Measurements from ENCODE around the gene CORO7. TPM values are rescaled to one million over a fixed set of nuclear protein-coding genes. Genes with fewer than 3 reads are reported as not detected.
"Not testable (repeated sequence)": the region's sequence is repeated elsewhere in the genome, so short reads cannot be mapped to it uniquely, and the experiment has no call there.

CORO7 gene
- total and polyA plus RNA-seq, 9 donors = 15.3 to 31.4 (median 23.6) TPM

GRCh38 chr16:4402439-4403132 lies 13.8 kb downstream of the CORO7 start:
- no peak overlapping the region for H3K27ac ChIP-seq (ENCODE audit: low read length)
- DNase-seq = peak; percentile 87
- peaks cover 9% of the 10 kb centered on the region for H3K4me1 ChIP-seq (ENCODE audit: control insufficient read depth, insufficient read depth, low read length)
- no peaks in the 10 kb centered on the region for H3K27me3 ChIP-seq (ENCODE audit: control insufficient read depth, insufficient read depth, low read length)
- H3K9me3 ChIP-seq (replicated peaks; ENCODE audit: control insufficient read depth, low read depth, low read length) = no peaks in the 10 kb centered on the region
- H3K36me3 ChIP-seq (ENCODE audit: control insufficient read depth, insufficient read depth, low read length) = peaks cover 52% of the 10 kb centered on the region
- H3K4me3 ChIP-seq (ENCODE audit: low read length) = peak overlapping the region; percentile 17
- whole genome bisulfite sequencing (ENCODE audit: insufficient coverage) = 16% methylated on average over 20 of the region's 29 CpGs

GRCh38 chr16:4401510-4401909 lies 14.9 kb downstream of the CORO7 start:
- Histone ChIP-seq H3K36me3 (ENCODE audit: control insufficient read depth, insufficient read depth, low read length) (peaks cover 47% of the 10 kb centered on the region), H3K4me3 (ENCODE audit: low read length) (no peak overlapping the region), H3K4me1 (ENCODE audit: control insufficient read depth, insufficient read depth, low read length) (peaks cover 6% of the 10 kb centered on the region), H3K27ac (ENCODE audit: low read length) (no peak overlapping the region), H3K9me3 (replicated peaks; ENCODE audit: control insufficient read depth, low read depth, low read length) (no peaks in the 10 kb centered on the region), H3K27me3 (ENCODE audit: control insufficient read depth, insufficient read depth, low read length) (no peaks in the 10 kb centered on the region)
- 96% methylated on average over 8 of the region's 12 CpGs for WGBS (ENCODE audit: insufficient coverage)
- no peak for DNase-seq

GRCh38 chr16:4401094-4401501 lies 15.3 kb downstream of the CORO7 start:
- peaks cover 6% of the 10 kb centered on the region for H3K4me1 ChIP-seq (ENCODE audit: control insufficient read depth, insufficient read depth, low read length)
- peaks cover 46% of the 10 kb centered on the region for H3K36me3 ChIP-seq (ENCODE audit: control insufficient read depth, insufficient read depth, low read length)

GRCh38 chr16:4399001-4399730 lies 17.2 kb downstream of the CORO7 start:
- Histone ChIP-seq H3K36me3 (ENCODE audit: control insufficient read depth, insufficient read depth, low read length) (peaks cover 40% of the 10 kb centered on the region), H3K27me3 (ENCODE audit: control insufficient read depth, insufficient read depth, low read length) (no peaks in the 10 kb centered on the region)
- 85% methylated on average over 2 of the region's 9 CpGs for WGBS (ENCODE audit: insufficient coverage)

More at GRCh38 chr16:4401094-4401501, 15.3 kb downstream of the CORO7 start:
- Histone ChIP-seq H3K4me3 (ENCODE audit: low read length) (no peak overlapping the region), H3K27me3 (ENCODE audit: control insufficient read depth, insufficient read depth, low read length) (no peaks in the 10 kb centered on the region), H3K9me3 (replicated peaks; ENCODE audit: control insufficient read depth, low read depth, low read length) (no peaks in the 10 kb centered on the region), H3K27ac (ENCODE audit: low read length) (no peak overlapping the region)
- 97% methylated on average over 10 of the region's 12 CpGs for WGBS (ENCODE audit: insufficient coverage)
- no peak for DNase-seq

GRCh38 chr16:4395055-4395726 lies 21.2 kb downstream of the CORO7 start:
- Histone ChIP-seq H3K9me3 (replicated peaks; ENCODE audit: control insufficient read depth, low read depth, low read length) (no peaks in the 10 kb centered on the region), H3K4me1 (ENCODE audit: control insufficient read depth, insufficient read depth, low read length) (peaks cover 32% of the 10 kb centered on the region), H3K4me3 (ENCODE audit: low read length) (no peak overlapping the region), H3K27me3 (ENCODE audit: control insufficient read depth, insufficient read depth, low read length) (no peaks in the 10 kb centered on the region), H3K36me3 (ENCODE audit: control insufficient read depth, insufficient read depth, low read length) (peaks cover 35% of the 10 kb centered on the region), H3K27ac (ENCODE audit: low read length) (no peak overlapping the region)
- no peak for DNase-seq
- 71% methylated on average over 5 of the region's 9 CpGs for WGBS (ENCODE audit: insufficient coverage)

More at GRCh38 chr16:4399001-4399730, 17.2 kb downstream of the CORO7 start:
- Histone ChIP-seq H3K4me1 (ENCODE audit: control insufficient read depth, insufficient read depth, low read length) (peaks cover 6% of the 10 kb centered on the region), H3K9me3 (replicated peaks; ENCODE audit: control insufficient read depth, low read depth, low read length) (no peaks in the 10 kb centered on the region), H3K4me3 (ENCODE audit: low read length) (no peak overlapping the region), H3K27ac (ENCODE audit: low read length) (no peak overlapping the region)
- DNase-seq = no peak

- not testable (repeated sequence) for H3K27me3 ChIP-seq (ENCODE audit: control insufficient read depth, insufficient read depth, low read length); DNase-seq; H3K27ac ChIP-seq (ENCODE audit: low read length); H3K4me3 ChIP-seq (ENCODE audit: low read length); H3K9me3 ChIP-seq (replicated peaks; ENCODE audit: control insufficient read depth, low read depth, low read length)
- WGBS (ENCODE audit: insufficient coverage) = 91% methylated on average over 6 of the region's 15 CpGs
- H3K36me3 ChIP-seq (ENCODE audit: control insufficient read depth, insufficient read depth, low read length) = peaks cover 30% of the 10 kb centered on the region
- H3K4me1 ChIP-seq (ENCODE audit: control insufficient read depth, insufficient read depth, low read length) = peaks cover 45% of the 10 kb centered on the region
Observed at GRCh38 chr16:4393850-4394249, 22.5 kb downstream of the CORO7 start.

GRCh38 chr16:4393240-4393600 lies 23.2 kb downstream of the CORO7 start:
- WGBS (ENCODE audit: insufficient coverage) = 52% methylated on average over 4 of the region's 6 CpGs
- peak overlapping the region; percentile 62 for H3K27ac ChIP-seq (ENCODE audit: low read length)
- DNase-seq = peak; percentile 37
- peaks cover 52% of the 10 kb centered on the region for H3K4me1 ChIP-seq (ENCODE audit: control insufficient read depth, insufficient read depth, low read length)
- no peak overlapping the region for H3K4me3 ChIP-seq (ENCODE audit: low read length)
- H3K36me3 ChIP-seq (ENCODE audit: control insufficient read depth, insufficient read depth, low read length) = peaks cover 29% of the 10 kb centered on the region
- H3K9me3 ChIP-seq (replicated peaks; ENCODE audit: control insufficient read depth, low read depth, low read length) = no peaks in the 10 kb centered on the region
- no peaks in the 10 kb centered on the region for H3K27me3 ChIP-seq (ENCODE audit: control insufficient read depth, insufficient read depth, low read length)

GRCh38 chr16:4392382-4393239 lies 23.8 kb downstream of the CORO7 start:
- peak overlapping the region; percentile 62 for H3K27ac ChIP-seq (ENCODE audit: low read length)
- H3K4me1 ChIP-seq (ENCODE audit: control insufficient read depth, insufficient read depth, low read length) = peaks cover 58% of the 10 kb centered on the region
- WGBS (ENCODE audit: insufficient coverage) = 30% methylated on average over 17 of the region's 27 CpGs

GRCh38 chr16:4391631-4392381 lies 24.6 kb downstream of the CORO7 start:
- peaks cover 63% of the 10 kb centered on the region for H3K4me1 ChIP-seq (ENCODE audit: control insufficient read depth, insufficient read depth, low read length)
- peak; percentile 21 for DNase-seq
- H3K9me3 ChIP-seq (replicated peaks; ENCODE audit: control insufficient read depth, low read depth, low read length) = no peaks in the 10 kb centered on the region
- H3K36me3 ChIP-seq (ENCODE audit: control insufficient read depth, insufficient read depth, low read length) = peaks cover 37% of the 10 kb centered on the region
- H3K4me3 ChIP-seq (ENCODE audit: low read length) = no peak overlapping the region
- 53% methylated on average over 13 of the region's 22 CpGs for WGBS (ENCODE audit: insufficient coverage)
- peak overlapping the region; percentile 62 for H3K27ac ChIP-seq (ENCODE audit: low read length)
- H3K27me3 ChIP-seq (ENCODE audit: control insufficient read depth, insufficient read depth, low read length) = no peaks in the 10 kb centered on the region

More at GRCh38 chr16:4392382-4393239, 23.8 kb downstream of the CORO7 start:
- H3K4me3 ChIP-seq (ENCODE audit: low read length) = no peak overlapping the region
- peak; percentile 80 for DNase-seq
- no peaks in the 10 kb centered on the region for H3K9me3 ChIP-seq (replicated peaks; ENCODE audit: control insufficient read depth, low read depth, low read length)
- H3K27me3 ChIP-seq (ENCODE audit: control insufficient read depth, insufficient read depth, low read length) = no peaks in the 10 kb centered on the region
- peaks cover 36% of the 10 kb centered on the region for H3K36me3 ChIP-seq (ENCODE audit: control insufficient read depth, insufficient read depth, low read length)
